Measurements from ENCODE around the gene AUTS2.
A peak's percentile ranks its signal among the peaks of the same experiment; 100 is the strongest.

Gene AUTS2

DNA sequence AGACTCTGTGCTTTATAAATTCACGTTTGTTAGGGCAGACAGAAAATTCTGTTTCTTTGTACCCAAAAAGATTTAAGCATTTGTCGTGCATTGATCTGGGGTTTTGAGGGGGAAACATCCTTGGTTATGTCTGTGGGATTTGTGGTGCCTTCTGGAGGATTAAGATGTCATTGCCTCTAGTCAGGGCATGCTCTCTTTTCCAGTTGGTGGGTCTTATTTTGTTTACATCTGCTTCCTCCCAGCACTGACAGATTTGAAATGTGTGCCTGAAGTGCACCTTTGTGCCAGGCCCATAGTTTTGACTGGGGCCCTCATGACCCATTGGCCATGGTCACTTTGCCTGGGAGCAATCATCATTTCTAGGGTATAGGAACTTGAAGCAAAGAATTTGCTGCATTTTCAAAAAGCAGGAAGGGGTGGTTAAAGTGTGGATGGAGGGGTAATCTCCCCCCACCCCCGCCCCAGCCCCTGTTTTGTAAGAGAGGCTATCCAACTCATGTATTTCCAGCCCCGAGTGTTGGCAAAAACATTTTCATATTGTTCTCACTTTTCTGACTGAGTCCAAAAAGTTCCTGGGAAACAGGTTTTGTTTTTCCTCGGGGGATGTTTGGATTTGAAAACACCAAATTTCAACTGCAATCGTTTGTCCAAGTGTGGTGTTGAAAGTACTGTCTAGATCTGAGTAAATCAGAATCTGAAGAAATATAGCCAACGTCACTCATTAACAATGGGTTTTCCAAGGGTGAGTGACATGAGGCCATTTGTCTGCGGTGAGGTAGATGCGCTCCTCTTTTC lies 1145.5 kb downstream of the AUTS2 start:
- DNase-seq (ENCODE audit: low spot score): no peak

- DNase-seq (ENCODE audit: low spot score): no peak
These were observed 1146.2 kb downstream of the AUTS2 start for GRCh38 chr7:70744492-70744891.

- no peak for DNase-seq (ENCODE audit: low spot score)
These were observed 1151.6 kb downstream of the AUTS2 start for GRCh38 chr7:70749831-70750230.

GRCh38 chr7:70751895-70752294 lies 1153.6 kb downstream of the AUTS2 start:
- no peak for DNase-seq (ENCODE audit: low spot score)

GRCh38 chr7:70752794-70753241 lies 1154.5 kb downstream of the AUTS2 start:
- peak; percentile 58 for DNase-seq (ENCODE audit: low spot score)

DNA sequence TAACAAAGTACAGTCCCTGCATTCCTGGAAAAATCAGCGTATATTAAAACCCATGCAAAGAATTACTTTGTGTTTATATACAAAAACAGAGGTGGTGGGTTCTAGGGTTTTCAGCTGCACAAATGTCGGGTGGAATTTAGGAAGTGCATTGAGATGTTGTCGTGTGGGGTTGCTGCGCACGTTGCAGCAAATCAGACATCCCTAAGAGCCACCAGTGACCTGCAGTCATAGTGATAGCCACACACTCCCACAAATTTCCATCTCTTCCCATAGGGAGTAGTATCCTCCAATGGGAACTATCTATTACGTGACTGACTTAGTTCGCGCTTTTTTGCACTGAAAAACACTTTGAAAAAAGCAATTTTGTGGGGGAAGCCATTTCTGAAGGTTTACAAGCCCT lies 1158.5 kb downstream of the AUTS2 start:
- DNase-seq (ENCODE audit: low spot score): no peak

DNA sequence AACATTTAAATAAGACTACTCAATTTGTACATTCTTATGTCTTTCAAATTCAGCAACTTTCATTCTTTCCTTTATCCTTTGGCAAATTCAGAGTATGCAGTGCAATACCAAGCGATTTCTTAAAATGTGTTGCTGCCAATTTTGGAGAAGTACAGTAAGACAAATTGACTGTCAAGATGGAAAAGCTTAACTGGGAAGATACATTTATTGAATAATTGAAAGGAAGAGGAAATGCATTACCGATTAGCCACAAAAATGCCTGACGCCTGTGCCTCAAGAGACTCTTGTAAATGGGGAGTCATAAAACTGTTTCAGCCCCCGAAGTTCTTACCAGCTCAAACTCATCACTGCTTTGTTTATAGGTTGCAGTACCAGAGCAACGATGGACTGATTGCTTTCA lies 1160.4 kb downstream of the AUTS2 start:
- DNase-seq (ENCODE audit: low spot score): no peak

- no peak for DNase-seq (ENCODE audit: low spot score)
These were observed 1161.4 kb downstream of the AUTS2 start for GRCh38 chr7:70759674-70760073.

DNA sequence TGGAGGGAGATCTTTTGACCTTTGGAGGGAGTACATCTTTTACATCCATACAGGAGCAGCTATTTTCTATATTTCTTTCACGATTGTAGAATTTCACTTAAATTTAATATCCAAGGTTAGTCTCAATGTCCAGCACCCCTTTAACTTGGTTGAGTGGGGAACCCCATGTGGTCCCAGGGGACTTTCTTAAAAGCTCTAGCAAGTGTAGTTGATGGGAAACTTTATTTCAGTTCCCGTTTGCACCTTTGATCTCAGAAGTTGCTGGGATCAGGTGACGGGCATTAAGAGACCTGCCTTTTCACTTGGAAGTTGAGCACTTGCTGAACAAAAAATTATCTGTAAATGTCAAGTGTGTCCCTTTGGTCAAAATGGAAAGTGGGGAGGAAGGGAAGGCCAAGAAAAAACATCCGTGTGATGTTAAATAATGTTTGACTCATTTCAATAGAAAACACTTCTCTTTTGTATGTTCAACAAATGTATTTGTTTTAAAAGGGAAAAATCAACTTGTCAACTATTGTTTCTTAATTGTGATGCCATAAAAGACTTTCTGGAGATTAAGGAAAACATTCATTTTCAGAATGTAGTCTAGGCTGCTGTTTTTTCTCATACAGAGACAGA lies 1163.5 kb downstream of the AUTS2 start:
- DNase-seq (ENCODE audit: low spot score): no peak

- DNase-seq (ENCODE audit: low spot score): no peak
These were observed 1164.4 kb downstream of the AUTS2 start for GRCh38 chr7:70762696-70763095.

DNA sequence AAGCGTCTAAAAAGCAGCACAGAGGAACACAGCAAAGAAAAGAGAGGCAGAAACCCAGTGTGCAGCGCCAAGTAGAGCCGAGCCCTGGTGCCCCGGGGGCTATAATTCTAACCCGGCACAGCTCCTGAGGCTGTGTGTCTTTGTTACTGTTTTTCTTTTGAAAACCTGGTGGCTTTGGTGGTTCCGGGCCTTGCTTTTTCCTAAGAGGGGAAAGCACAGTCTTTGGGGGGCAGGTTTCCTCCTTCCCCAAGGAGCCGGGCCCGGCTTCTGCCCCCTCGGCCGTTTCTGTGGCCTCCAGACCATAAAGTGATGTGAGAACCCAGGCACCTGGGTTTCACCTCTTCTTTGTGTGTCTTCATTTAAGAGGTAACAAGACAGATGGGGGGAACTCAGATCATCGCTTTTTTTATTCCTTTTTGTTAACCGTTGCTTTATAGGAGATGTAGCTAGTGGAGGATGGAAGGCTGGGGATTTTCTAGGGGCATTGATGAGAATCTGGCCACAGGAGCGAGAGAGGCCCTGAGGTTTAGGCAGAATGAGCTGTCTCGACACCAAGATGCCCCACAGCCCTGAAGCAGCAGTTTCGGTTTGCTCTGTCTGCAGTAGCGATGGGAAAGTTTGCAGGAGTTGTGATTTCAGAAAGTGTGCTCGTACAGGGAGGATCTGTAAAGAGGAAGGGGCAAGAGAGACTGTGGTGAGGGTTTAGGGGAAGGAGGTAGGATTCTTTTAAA lies 1165.9 kb downstream of the AUTS2 start:
- DNase-seq (ENCODE audit: low spot score): no peak

GRCh38 chr7:70764701-70765208 lies 1166.5 kb downstream of the AUTS2 start:
- no peak for DNase-seq (ENCODE audit: low spot score)

GRCh38 chr7:70765651-70766050 lies 1167.4 kb downstream of the AUTS2 start:
- DNase-seq (ENCODE audit: low spot score): no peak

DNA sequence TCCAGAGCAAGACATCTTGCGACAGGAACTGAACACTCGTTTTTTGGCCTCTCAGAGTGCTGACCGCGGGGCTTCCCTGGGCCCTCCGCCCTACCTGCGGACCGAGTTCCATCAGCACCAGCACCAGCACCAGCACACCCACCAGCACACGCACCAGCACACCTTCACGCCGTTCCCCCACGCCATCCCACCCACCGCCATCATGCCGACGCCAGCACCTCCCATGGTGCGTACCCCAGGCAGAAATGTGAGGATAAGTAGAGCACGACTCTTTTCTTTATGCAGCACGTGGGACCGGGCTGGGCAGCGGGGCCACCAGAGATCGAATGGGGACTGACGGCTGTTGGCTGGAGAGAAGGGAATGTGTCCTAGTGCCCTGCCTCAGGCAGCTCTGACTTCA lies 1167.8 kb downstream of the AUTS2 start:
- DNase-seq (ENCODE audit: low spot score): no peak

DNA sequence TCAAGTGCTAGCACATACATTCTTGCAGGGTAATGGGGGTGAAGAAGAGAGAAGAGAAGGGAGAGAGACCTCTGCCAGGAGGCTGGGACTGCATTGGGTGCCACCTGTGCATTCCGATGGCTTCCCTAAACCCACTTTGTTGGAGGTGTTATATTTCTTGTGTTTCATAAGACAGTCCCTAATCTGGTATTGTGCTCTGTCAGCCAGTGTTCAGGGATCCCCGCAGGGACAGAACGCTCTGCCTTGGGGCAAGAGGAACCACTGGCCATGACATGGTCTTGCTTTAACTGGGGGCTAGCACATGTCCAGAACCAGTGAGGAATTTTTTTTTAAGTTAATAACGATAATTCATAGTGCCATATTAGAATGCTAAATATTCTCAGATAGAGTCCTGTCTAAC lies 1168.4 kb downstream of the AUTS2 start:
- DNase-seq (ENCODE audit: low spot score): no peak

GRCh38 chr7:70770154-70770553 lies 1171.9 kb downstream of the AUTS2 start:
- DNase-seq (ENCODE audit: low spot score): no peak

DNA sequence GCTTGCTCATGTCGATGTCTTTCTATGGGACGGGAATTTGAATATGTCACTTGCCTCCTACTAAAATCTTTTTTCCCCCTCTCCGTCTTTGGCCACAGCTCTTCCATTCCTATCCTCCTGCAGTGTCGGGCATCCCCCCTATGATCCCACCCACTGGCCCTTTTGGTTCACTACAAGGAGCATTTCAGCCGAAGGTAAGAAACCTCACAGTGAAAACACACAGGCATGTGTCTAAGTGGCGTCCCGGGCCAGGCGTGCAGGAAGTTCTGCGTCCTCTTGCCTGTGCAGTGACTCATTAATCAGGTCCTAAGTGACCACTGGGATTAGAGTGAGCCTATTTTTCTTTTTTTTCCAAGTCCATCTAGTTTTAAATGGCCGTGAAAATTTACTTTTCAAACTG lies 1173.2 kb downstream of the AUTS2 start:
- DNase-seq (ENCODE audit: low spot score): no peak

- no peak for DNase-seq (ENCODE audit: low spot score)
These were observed 1174.6 kb downstream of the AUTS2 start for GRCh38 chr7:70772891-70773290.

GRCh38 chr7:70773406-70773805 lies 1175.1 kb downstream of the AUTS2 start:
- DNase-seq (ENCODE audit: low spot score): no peak

- DNase-seq (ENCODE audit: low spot score): no peak
These were observed 1176.8 kb downstream of the AUTS2 start for GRCh38 chr7:70774950-70775527.

- DNase-seq (ENCODE audit: low spot score): no peak
These were observed 1177.4 kb downstream of the AUTS2 start for GRCh38 chr7:70775570-70776156.

DNA sequence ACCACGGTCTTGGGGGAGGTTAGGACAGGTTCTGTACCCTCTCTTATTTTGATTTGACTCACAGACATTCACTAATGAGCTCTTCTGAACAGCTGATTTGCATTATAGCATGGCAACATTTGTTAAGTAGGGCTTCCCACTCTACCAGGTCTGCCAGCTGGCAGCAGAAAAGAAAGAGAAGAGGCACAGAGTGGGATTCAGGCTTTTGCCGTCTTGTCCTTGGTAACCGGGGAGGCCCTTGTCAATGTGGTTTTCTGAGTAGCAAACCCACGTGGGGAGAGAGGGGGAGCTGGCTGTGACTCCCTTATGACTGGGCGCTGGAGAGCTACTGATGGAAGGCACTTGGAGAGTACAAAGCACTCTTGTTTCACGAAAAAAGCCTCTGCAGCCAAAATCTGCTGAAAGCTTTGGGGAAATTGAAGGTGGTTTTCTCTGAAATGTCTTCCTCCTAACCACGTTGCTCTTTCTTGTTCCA lies 1178.4 kb downstream of the AUTS2 start:
- DNase-seq (ENCODE audit: low spot score): no peak

Measured in D341Med (cell line).